ENCODE measurements around the gene COL13A1.
A peak's percentile ranks its signal among the peaks of the same experiment; 100 is the strongest.

DNA sequence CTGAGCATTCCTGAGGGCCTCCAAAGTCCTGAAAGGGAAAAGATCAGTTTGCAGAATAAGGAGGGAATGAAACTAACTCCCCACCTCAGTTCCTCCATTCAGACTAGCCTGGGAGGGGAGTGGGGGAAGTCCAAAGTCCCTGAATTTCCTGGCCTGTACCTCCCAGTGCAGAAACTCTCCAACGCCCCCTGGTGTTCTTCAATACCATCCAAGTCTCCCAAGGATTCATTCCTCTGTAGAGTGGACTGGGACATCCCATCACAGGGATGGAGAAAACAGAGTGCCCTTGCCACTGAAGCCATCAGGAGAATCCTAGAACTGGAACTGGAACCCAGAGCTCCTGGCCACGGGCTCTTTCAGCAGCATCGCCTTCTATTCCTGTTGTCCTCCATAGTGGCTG is 1.6 kb upstream of the COL13A1 start:
- TF ChIP-seq JUND (IDR thresholded peaks at IDR 0.05), result no peak
- TF ChIP-seq, protein P1, sequence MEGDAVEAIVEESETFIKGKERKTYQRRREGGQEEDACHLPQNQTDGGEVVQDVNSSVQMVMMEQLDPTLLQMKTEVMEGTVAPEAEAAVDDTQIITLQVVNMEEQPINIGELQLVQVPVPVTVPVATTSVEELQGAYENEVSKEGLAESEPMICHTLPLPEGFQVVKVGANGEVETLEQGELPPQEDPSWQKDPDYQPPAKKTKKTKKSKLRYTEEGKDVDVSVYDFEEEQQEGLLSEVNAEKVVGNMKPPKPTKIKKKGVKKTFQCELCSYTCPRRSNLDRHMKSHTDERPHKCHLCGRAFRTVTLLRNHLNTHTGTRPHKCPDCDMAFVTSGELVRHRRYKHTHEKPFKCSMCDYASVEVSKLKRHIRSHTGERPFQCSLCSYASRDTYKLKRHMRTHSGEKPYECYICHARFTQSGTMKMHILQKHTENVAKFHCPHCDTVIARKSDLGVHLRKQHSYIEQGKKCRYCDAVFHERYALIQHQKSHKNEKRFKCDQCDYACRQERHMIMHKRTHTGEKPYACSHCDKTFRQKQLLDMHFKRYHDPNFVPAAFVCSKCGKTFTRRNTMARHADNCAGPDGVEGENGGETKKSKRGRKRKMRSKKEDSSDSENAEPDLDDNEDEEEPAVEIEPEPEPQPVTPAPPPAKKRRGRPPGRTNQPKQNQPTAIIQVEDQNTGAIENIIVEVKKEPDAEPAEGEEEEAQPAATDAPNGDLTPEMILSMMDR (IDR thresholded peaks at IDR 0.05; ENCODE audit: low read depth, low read length, missing input control), result peak; percentile 45
- peak; percentile 53 to 72 for TF ChIP-seq RAD21 (IDR thresholded peaks at IDR 0.05)
- no peak for TF ChIP-seq TAF1 (conservative IDR thresholded peaks at IDR 0.05)
